SK-N-SH treated with all-trans-retinoic acid at 6 μM for 48 hours (cell line): ENCODE results near the gene ANTXR2.

ENCODE experiments used
- ATAC-seq: fragments of 200-7000 bp; cut with Tn5 transposase; 3 replicates; pipeline ENCODE4 v1.9.1; 2020; ENCODE audit warnings: mild to moderate bottlenecking, moderate library complexity
- ARNTL ChIP-seq: fragments of 450-650 bp; formaldehyde crosslinking; IDR thresholded peaks from 2 replicates; pipeline ENCODE4 v1.5.0; 2020; ENCODE audit warnings: low read depth, mild to moderate bottlenecking, moderate library complexity, borderline replicate concordance
- BACH2 ChIP-seq: fragments of 250-450 bp; sonication (Bioruptor Pico); IDR thresholded peaks from 2 replicates; pipeline ENCODE4 v1.9.0; 2021; ENCODE audit warnings: mild to moderate bottlenecking, borderline replicate concordance
- CREB5 ChIP-seq: fragments of 250-450 bp; sonication (Bioruptor Pico); IDR thresholded peaks from 2 replicates; pipeline ENCODE4 v1.5.1; 2020; ENCODE audit warnings: low read depth, mild to moderate bottlenecking, moderate library complexity
- CSDC2 ChIP-seq: fragments of 250-450 bp; sonication (Bioruptor Pico); IDR thresholded peaks from 2 replicates; pipeline ENCODE4 v1.5.0; 2020; ENCODE audit warnings: mild to moderate bottlenecking, moderate library complexity
- CSRNP3 ChIP-seq: fragments of 250-450 bp; sonication (Bioruptor Pico); IDR thresholded peaks from 2 replicates; pipeline ENCODE4 v1.5.1; 2021; ENCODE audit warnings: mild to moderate bottlenecking, moderate library complexity
- ESRRG ChIP-seq: fragments of 250-450 bp; sonication (Bioruptor Pico); IDR thresholded peaks from 2 replicates; pipeline ENCODE4 v1.6.1; 2021; ENCODE audit warnings: mild to moderate bottlenecking
- GLIS3 ChIP-seq: fragments of 250-450 bp; sonication (Bioruptor Pico); IDR thresholded peaks from 2 replicates; pipeline ENCODE4 v1.5.0; 2020; ENCODE audit warnings: mild to moderate bottlenecking, moderate library complexity
- OSR1 ChIP-seq: fragments of 250-450 bp; sonication (Bioruptor Pico); IDR thresholded peaks from 2 replicates; pipeline ENCODE4 v1.8.0; 2022; ENCODE audit warnings: moderate library complexity, mild to moderate bottlenecking, inconsistent platforms
- PATZ1 ChIP-seq: fragments of 250-450 bp; sonication (Bioruptor Pico); IDR thresholded peaks from 2 replicates; pipeline ENCODE4 v1.8.0; 2020; ENCODE audit warnings: mild to moderate bottlenecking, moderate library complexity, borderline replicate concordance
- PPARA ChIP-seq: fragments of 250-450 bp; sonication (Bioruptor Pico); IDR thresholded peaks from 2 replicates; pipeline ENCODE4 v1.5.0; 2020; ENCODE audit warnings: mild to moderate bottlenecking, borderline replicate concordance
- RARB ChIP-seq: fragments of 250-450 bp; sonication (Bioruptor Pico); IDR thresholded peaks from 2 replicates; pipeline ENCODE4 v1.8.0; 2021; ENCODE audit warnings: mild to moderate bottlenecking, moderate library complexity
- SNAI2 ChIP-seq: fragments of 250-450 bp; sonication (Bioruptor Pico); IDR thresholded peaks from 2 replicates; pipeline ENCODE4 v1.5.0; 2020; ENCODE audit warnings: mild to moderate bottlenecking, moderate library complexity
- TCF4 ChIP-seq: fragments of 250-450 bp; sonication (Bioruptor Pico); IDR thresholded peaks from 2 replicates; pipeline ENCODE4 v1.8.0; 2021; ENCODE audit warnings: mild to moderate bottlenecking, moderate library complexity, borderline replicate concordance
- TOX ChIP-seq: fragments of 250-450 bp; sonication (Bioruptor Pico); IDR thresholded peaks from 2 replicates; pipeline ENCODE4 v1.8.0; 2021; ENCODE audit warnings: mild to moderate bottlenecking, moderate library complexity, borderline replicate concordance
- TSHZ2 ChIP-seq: fragments of 250-450 bp; sonication (Bioruptor Pico); IDR thresholded peaks from 2 replicates; pipeline ENCODE4 v1.5.0; 2020; ENCODE audit warnings: mild to moderate bottlenecking, moderate library complexity
- ZFP3 ChIP-seq: fragments of 250-450 bp; sonication (Bioruptor Pico); IDR thresholded peaks from 2 replicates; pipeline ENCODE4 v1.5.0; 2020; ENCODE audit warnings: mild to moderate bottlenecking, moderate library complexity
- ZFP30 ChIP-seq: fragments of 450-650 bp; formaldehyde crosslinking; IDR thresholded peaks from 2 replicates; pipeline ENCODE4 v1.5.0; 2022; ENCODE audit warnings: mild to moderate bottlenecking, moderate library complexity
- ZNF565 ChIP-seq: fragments of 450-650 bp; formaldehyde crosslinking; conservative IDR thresholded peaks from 2 replicates; pipeline ENCODE4 v1.5.0; 2020; ENCODE audit warnings: low read depth, mild to moderate bottlenecking, moderate library complexity
- ZNF8 ChIP-seq: fragments of 450-650 bp; formaldehyde crosslinking; IDR thresholded peaks from 2 replicates; pipeline ENCODE4 v1.5.0; 2020; ENCODE audit warnings: mild to moderate bottlenecking, moderate library complexity

The ANTXR2 gene

GRCh38 chr4:79917246-79917645 lies 155.8 kb downstream of the ANTXR2 start:
- peak; percentile 48; the same call in 1 of the 3 replicates for ATAC-seq
- no peak for TF ChIP-seq RARB (CRISPR knock-in tag)
- no peak for TF ChIP-seq CSDC2 (CRISPR knock-in tag)
- no peak for TF ChIP-seq ZNF8 (CRISPR knock-in tag)
- TF ChIP-seq ARNTL = no peak
- no peak for TF ChIP-seq ZNF565 (CRISPR knock-in tag)

- TF ChIP-seq BACH2 (CRISPR knock-in tag) = no peak
- TF ChIP-seq RARB (CRISPR knock-in tag) = no peak
- no peak for TF ChIP-seq OSR1 (CRISPR knock-in tag)
- TF ChIP-seq, all 23 proteins: peak for 0
- ATAC-seq = no peak
These were observed 157.8 kb downstream of the ANTXR2 start for GRCh38 chr4:79915246-79915645.

GRCh38 chr4:79913581-79913980 lies 159.4 kb downstream of the ANTXR2 start:
- TF ChIP-seq CSRNP3 (no peak), SNAI2 (CRISPR knock-in tag) (no peak)
- TF ChIP-seq, all 23 proteins: peak for 0
- peak; percentile 38; the same call in 1 of the 3 replicates for ATAC-seq

GRCh38 chr4:79907001-79907400 lies 166.0 kb downstream of the ANTXR2 start:
- TF ChIP-seq ESRRG (CRISPR knock-in tag) = no peak
- no peak for TF ChIP-seq ZFP30 (CRISPR knock-in tag)
- TF ChIP-seq TOX (CRISPR knock-in tag) = no peak
- no peak for TF ChIP-seq PATZ1
- no peak for TF ChIP-seq CSRNP3
- TF ChIP-seq OSR1 (CRISPR knock-in tag) = no peak
- TF ChIP-seq PPARA (CRISPR knock-in tag) = no peak
- no peak for TF ChIP-seq BACH2 (CRISPR knock-in tag)
- no peak for TF ChIP-seq CSDC2 (CRISPR knock-in tag)
- TF ChIP-seq TSHZ2 (CRISPR knock-in tag) = no peak
- TF ChIP-seq, all 23 proteins: peak for 0
- ATAC-seq = no peak

- TF ChIP-seq CREB5 (CRISPR knock-in tag) (no peak), TCF4 (no peak), ESRRG (CRISPR knock-in tag) (no peak), ZFP3 (CRISPR knock-in tag) (no peak), PATZ1 (no peak), SNAI2 (CRISPR knock-in tag) (no peak), CSDC2 (CRISPR knock-in tag) (no peak), ARNTL (no peak), PPARA (CRISPR knock-in tag) (no peak), OSR1 (CRISPR knock-in tag) (no peak), CSRNP3 (no peak), GLIS3 (CRISPR knock-in tag) (no peak), ZFP30 (CRISPR knock-in tag) (no peak), RARB (CRISPR knock-in tag) (no peak)
- TF ChIP-seq, all 23 proteins: peak for 0
- ATAC-seq = no peak
These were observed 166.7 kb downstream of the ANTXR2 start for GRCh38 chr4:79906303-79906702.
